GM23338 (cell line): ENCODE data around the gene ROR1.

Source experiments
- CREB1 ChIP-seq: fragments of 250-450 bp; sonication (Bioruptor Pico); IDR thresholded peaks from 2 replicates; pipeline ENCODE4 v1.5.0; 2020; ENCODE audit warnings: low read depth, mild to moderate bottlenecking, moderate library complexity
- CTCF ChIP-seq, 2 experiments: fragments of 200-600 bp in 1 of 2; sonication (generic) in 1 of 2; conservative IDR thresholded peaks; 2 replicates each; pipeline versions ENCODE4 v1.5.1 to v1.6.1; 2016 to 2017; ENCODE audit warnings: antibody characterized with exemption in 2 of 2, low read depth in 2 of 2, mild to moderate bottlenecking in 2 of 2, moderate library complexity in 1 of 2
- EZH2 ChIP-seq: fragments of 200-600 bp; sonication (generic); IDR thresholded peaks from one replicate; pipeline ENCODE4 v1.8.0; 2017; ENCODE audit warnings: antibody characterized with exemption, mild to moderate bottlenecking, low read depth; ENCODE audit not compliant: unreplicated experiment
- JUNB ChIP-seq: IDR thresholded peaks from one replicate; pipeline ENCODE4 v1.6.1; 2016; ENCODE audit warnings: antibody characterized with exemption; ENCODE audit not compliant: unreplicated experiment
- POLR2AphosphoS5 ChIP-seq: IDR thresholded peaks from 2 replicates; pipeline ENCODE4 v1.6.1; 2016; ENCODE audit warnings: antibody characterized with exemption, low read depth

GRCh38 chr1:64215576-64215975 lies 441.8 kb downstream of the ROR1 start:
- TF ChIP-seq JUNB, result no peak
- TF ChIP-seq CTCF (conservative IDR thresholded peaks at IDR 0.05; ENCODE audit: low read depth in 2 of 2), result no peak
- TF ChIP-seq POLR2AphosphoS5, result no peak
- TF ChIP-seq EZH2, result no peak
- no peak for TF ChIP-seq CREB1
